Measurements from ENCODE around the gene ZNF318.

GRCh38 chr6:43378631-43379030 lies 9.2 kb upstream of the ZNF318 start:
- TF ChIP-seq CTCF (IDR thresholded peaks at IDR 0.05) (no peak), POLR2A (IDR thresholded peaks at IDR 0.05) (no peak)
